ENCODE measurements around the gene SCN2B.
"Not testable (repeated sequence)": the region's sequence is repeated elsewhere in the genome, so short reads cannot be mapped to it uniquely, and the experiment has no call there.

The SCN2B gene

GRCh38 chr11:118206391-118207031 lies 30.1 kb upstream of the SCN2B start:
- DNase-seq (ENCODE audit: low read depth): no peak

GRCh38 chr11:118205606-118206378 lies 29.4 kb upstream of the SCN2B start:
- no peak for DNase-seq (ENCODE audit: low read depth)

DNA sequence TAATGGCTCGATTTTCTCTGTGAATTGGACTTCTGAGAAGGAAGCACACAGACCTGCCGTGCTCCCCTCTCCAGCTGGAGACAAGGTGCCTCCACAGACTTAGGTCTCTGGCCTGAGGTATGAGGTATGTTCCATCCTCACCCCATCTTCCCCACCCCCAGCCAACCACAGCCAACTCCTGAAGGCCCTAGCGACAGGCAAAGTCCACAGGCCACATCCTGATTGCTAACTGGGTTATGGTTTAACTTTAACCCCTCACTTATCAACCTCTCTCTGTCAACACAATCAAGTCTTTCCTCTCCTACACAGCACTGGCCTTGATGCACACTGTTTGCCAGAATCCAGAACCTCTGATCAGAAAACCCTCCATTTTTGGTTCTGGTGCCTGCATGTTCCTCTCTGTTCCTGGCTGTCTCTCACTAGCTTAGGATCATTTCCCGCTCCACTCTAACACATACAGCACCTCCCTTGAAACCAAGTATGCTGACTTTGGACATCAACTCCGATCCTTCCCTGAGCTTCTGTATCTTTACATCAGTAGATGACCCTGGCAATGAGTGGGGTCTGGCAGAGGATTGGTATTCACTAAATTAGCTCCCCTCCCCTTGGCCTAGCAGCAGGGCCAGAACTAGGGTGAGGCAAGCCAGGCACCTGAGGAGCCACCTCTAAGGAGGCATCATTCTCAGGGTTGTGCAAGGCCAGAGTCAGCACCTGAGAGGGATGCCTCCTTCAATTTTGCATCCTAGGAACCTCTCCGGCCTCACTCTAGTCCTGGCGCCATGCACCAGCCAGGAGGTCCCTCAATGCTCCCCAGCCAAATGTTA lies 26.4 kb upstream of the SCN2B start:
- no peak for DNase-seq (ENCODE audit: low read depth)

GRCh38 chr11:118201966-118202365 lies 25.5 kb upstream of the SCN2B start:
- DNase-seq (ENCODE audit: low read depth): no peak

GRCh38 chr11:118200901-118201680 lies 24.7 kb upstream of the SCN2B start:
- no peak for DNase-seq (ENCODE audit: low read depth)

DNA sequence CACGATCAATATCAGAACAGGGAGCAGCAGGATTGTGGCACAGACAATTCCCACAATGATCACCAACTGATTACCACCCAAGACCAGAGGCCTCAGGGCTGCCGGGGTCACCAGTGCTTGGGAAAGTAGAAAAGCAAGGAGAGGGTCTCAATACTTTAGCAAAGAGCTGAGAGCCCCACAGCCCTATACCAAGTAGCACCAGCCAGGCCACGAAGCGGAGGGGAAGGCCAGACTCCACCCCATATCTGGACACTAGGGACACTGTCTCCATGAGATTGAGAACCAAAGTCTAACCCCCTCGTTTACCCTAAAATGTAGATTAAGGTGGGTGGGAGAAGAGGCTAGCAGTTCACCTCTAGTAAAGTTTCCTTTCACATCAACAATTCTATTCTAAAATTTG lies 24.1 kb upstream of the SCN2B start:
- DNase-seq (ENCODE audit: low read depth): no peak

- DNase-seq (ENCODE audit: low read depth): no peak
Measured at GRCh38 chr11:118199135-118199534, 22.7 kb upstream of the SCN2B start.

- DNase-seq (ENCODE audit: low read depth): peak; percentile 83
Measured at GRCh38 chr11:118198370-118198769, 21.9 kb upstream of the SCN2B start.

DNA sequence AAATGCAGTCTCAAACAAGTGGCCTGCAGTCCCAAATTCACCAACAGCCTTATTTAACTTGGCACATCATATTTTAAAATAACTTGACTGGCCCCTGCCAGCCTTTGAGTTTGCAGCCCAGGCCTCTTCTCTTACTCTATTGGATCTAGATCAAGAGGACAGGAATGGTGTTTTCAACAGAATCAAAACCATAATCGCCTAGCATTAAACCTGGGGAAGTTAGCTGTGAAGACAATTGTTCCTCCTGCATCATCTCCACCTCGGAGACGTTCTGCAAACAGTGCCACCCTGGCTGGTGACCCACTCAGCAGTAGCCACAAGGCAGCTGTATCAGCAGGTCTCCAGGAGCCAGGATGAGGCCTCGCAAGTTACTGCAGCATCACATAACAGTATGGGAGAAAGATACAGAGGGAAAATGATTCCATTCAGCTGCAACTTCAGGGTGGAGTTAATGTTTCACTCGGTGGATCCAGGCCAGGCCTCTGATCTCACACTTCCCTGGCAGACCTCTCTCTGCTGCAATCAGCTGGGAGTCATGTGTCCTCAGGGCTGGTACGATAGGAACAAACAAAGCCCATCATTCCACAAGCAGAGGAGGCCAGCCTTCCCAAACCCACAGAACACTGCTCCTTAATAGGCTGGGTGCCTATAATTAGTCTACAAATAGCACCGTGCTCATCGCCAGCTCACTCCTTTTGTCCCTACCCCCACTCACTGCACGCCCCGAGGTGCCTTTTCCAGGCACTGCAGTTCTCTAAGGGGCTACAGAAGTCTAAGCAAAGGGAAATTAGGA lies 18.6 kb upstream of the SCN2B start:
- no peak for DNase-seq (ENCODE audit: low read depth)

- no peak for DNase-seq (ENCODE audit: low read depth)
Measured at GRCh38 chr11:118193910-118194566, 17.6 kb upstream of the SCN2B start.

DNA sequence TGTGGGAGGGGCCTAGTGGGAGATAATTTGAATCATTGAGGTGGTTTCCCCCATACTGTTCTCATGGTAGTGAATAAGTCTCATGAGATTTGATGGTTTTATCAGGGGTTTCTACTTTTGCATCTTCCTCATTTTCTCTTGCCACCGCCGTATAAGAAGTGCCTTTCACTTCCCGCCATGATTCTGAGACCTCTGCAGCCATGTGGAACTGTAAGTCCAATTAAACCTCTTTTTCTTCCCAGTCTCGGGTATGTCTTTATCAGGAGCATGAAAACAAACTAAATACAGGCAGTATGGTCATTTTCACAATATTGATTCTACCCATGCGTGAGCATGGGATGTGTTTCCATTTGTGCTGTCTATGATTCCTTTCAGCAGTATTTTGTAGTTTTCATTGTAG lies 16.4 kb upstream of the SCN2B start:
- not testable (repeated sequence) for DNase-seq (ENCODE audit: low read depth)

GRCh38 chr11:118190942-118191506 lies 14.6 kb upstream of the SCN2B start:
- not testable (repeated sequence) for DNase-seq (ENCODE audit: low read depth)

GRCh38 chr11:118186346-118187107 lies 10.1 kb upstream of the SCN2B start:
- no peak for DNase-seq (ENCODE audit: low read depth)

DNA sequence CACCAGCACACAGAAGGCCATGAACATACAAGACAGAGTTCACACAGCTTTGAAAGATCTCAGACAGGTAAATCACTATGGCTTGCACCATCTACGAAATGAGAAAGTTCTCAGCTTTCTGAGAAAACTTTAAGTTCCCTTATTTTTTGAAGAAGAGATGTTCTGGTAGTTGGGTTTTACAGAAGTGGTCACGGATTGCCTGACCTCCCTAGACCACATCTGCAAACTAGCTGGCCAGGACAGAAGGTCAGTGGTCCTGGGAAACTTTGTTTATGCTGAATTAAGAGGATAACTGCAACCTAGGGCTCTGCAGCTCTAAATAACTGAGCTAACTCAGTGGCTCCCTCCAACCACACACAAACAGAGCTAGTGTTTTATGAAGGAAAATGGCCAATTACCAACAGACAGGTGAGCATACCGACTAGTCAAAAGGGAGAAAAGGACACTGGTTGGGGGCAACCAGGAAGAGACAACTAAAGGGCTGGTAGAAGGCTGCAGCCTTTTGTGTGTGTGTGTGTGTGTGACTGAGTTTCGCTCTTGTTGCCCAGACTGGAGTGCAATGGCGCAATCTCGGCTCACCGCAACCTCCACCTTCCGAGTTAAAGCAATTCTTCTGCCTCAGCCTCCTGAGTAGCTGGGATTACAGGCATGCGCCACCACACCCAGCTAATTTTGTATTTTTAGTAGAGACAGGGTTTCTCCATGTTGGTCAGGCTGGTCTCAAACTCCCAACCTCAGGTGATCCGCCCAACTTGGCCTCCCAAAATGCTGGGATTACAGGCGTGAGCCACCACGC lies 8.5 kb upstream of the SCN2B start:
- no peak for DNase-seq (ENCODE audit: low read depth)

DNA sequence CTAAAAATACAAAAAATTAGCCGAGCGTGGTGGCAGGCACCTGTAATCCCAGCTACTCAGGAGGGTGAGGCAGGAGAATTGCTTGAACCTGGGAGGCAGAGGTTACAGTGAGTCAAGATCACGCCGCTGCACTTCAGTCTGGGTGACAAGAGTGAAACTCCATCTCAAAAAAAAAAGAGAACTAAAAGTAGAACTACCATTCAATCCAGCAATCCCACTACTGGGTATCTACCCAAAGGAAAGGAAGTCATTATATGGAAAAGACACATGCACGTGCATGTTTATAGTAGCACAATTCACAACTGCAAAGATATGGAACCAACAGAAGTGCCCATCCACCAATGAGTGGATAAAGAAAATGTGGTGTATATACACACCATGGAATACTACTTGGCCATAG lies 7.3 kb upstream of the SCN2B start:
- not testable (repeated sequence) for DNase-seq (ENCODE audit: low read depth)

DNA sequence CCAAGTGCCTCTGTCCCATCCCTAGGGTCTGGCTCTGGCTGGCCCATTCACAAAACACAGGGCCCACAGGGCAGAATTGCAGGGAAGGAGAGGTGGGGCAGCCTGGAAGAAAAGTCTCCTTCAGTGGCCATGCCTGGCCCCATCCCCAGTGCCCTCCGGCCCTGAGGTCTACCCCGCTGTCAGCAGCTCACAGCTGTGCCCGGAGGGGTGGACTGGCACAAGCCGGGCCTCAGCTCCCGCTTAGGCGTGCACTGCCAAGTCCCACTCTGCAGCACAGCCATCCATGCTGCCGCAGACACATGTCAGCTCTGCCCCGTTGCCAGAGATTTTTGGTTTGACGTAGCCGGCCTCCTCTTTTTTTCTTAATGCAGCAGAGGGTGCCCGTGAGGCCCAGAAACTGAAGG lies 3.9 kb upstream of the SCN2B start:
- no peak for DNase-seq (ENCODE audit: low read depth)

GRCh38 chr11:118176778-118177134 lies 317 bp upstream of the SCN2B start:
- no peak for DNase-seq (ENCODE audit: low read depth)

GRCh38 chr11:118175031-118175992 lies 1.1 kb downstream of the SCN2B start:
- DNase-seq (ENCODE audit: low read depth): no peak
